ENCODE results near the gene PLEKHM2. TPM values are rescaled to one million over a fixed set of nuclear protein-coding genes. Genes with fewer than 3 reads are reported as not detected.

PLEKHM2 gene
- polyA plus RNA-seq, 1 donor from 2014 or later: 40.1 TPM

DNA sequence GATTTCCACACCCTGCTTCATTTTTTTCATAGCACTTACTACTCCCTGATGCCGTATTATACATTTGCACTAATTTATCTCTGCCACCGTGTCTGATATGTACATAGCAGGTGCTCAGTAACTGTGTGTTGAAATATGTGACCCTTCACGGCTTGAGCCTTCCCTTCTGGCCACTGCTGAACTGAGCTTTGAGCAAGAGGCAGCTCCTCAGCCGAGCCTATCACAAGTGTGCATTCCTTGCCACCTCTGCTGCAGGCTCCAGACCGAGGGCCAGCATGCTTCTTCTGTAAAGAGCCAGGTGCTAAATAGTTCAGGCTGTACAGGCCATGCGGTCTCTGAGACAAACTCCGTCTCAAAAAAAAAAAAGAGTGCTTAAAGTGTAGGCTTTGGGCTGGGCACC is 22.6 kb downstream of the PLEKHM2 start:
- Histone ChIP-seq H3K9me2 (ENCODE audit: insufficient read depth, low read length) (no peaks in the 10 kb centered on the region), H3K79me2 (replicated peaks; ENCODE audit: insufficient read depth, low read length) (no peaks in the 10 kb centered on the region), H3K4me2 (ENCODE audit: low read length) (no peak overlapping the region), H3K36me3 (ENCODE audit: insufficient read depth, low read length) (no peaks in the 10 kb centered on the region), H2AFZ (ENCODE audit: low read depth, low read length) (no peak overlapping the region), H3K4me3 (ENCODE audit: low read length) (no peak overlapping the region), H3F3A (ENCODE audit: insufficient read depth, low read length, poor library complexity, severe bottlenecking) (no peaks in the 10 kb centered on the region), H3K27me3 (ENCODE audit: insufficient read depth, low read depth, low read length) (no peaks in the 10 kb centered on the region), H4K20me1 (ENCODE audit: insufficient read depth) (no peaks in the 10 kb centered on the region), H3K9me3 (ENCODE audit: low read length) (no peaks in the 10 kb centered on the region), H3K9ac (ENCODE audit: low read length) (no peak overlapping the region), H3K27ac (ENCODE audit: low read length) (no peak overlapping the region)
- no peak for TF ChIP-seq MXI1 (conservative IDR thresholded peaks at IDR 0.05; ENCODE audit: poor library complexity, severe bottlenecking)
- TF ChIP-seq, protein P1, sequence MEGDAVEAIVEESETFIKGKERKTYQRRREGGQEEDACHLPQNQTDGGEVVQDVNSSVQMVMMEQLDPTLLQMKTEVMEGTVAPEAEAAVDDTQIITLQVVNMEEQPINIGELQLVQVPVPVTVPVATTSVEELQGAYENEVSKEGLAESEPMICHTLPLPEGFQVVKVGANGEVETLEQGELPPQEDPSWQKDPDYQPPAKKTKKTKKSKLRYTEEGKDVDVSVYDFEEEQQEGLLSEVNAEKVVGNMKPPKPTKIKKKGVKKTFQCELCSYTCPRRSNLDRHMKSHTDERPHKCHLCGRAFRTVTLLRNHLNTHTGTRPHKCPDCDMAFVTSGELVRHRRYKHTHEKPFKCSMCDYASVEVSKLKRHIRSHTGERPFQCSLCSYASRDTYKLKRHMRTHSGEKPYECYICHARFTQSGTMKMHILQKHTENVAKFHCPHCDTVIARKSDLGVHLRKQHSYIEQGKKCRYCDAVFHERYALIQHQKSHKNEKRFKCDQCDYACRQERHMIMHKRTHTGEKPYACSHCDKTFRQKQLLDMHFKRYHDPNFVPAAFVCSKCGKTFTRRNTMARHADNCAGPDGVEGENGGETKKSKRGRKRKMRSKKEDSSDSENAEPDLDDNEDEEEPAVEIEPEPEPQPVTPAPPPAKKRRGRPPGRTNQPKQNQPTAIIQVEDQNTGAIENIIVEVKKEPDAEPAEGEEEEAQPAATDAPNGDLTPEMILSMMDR (IDR thresholded peaks at IDR 0.05; ENCODE audit: poor library complexity, severe bottlenecking): no peak
- no peak for TF ChIP-seq EP300 (conservative IDR thresholded peaks at IDR 0.05; ENCODE audit: poor library complexity, severe bottlenecking)
- TF ChIP-seq, protein P2, sequence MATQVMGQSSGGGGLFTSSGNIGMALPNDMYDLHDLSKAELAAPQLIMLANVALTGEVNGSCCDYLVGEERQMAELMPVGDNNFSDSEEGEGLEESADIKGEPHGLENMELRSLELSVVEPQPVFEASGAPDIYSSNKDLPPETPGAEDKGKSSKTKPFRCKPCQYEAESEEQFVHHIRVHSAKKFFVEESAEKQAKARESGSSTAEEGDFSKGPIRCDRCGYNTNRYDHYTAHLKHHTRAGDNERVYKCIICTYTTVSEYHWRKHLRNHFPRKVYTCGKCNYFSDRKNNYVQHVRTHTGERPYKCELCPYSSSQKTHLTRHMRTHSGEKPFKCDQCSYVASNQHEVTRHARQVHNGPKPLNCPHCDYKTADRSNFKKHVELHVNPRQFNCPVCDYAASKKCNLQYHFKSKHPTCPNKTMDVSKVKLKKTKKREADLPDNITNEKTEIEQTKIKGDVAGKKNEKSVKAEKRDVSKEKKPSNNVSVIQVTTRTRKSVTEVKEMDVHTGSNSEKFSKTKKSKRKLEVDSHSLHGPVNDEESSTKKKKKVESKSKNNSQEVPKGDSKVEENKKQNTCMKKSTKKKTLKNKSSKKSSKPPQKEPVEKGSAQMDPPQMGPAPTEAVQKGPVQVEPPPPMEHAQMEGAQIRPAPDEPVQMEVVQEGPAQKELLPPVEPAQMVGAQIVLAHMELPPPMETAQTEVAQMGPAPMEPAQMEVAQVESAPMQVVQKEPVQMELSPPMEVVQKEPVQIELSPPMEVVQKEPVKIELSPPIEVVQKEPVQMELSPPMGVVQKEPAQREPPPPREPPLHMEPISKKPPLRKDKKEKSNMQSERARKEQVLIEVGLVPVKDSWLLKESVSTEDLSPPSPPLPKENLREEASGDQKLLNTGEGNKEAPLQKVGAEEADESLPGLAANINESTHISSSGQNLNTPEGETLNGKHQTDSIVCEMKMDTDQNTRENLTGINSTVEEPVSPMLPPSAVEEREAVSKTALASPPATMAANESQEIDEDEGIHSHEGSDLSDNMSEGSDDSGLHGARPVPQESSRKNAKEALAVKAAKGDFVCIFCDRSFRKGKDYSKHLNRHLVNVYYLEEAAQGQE (IDR thresholded peaks at IDR 0.05; ENCODE audit: borderline replicate concordance): no peak
- no peak for TF ChIP-seq SMC3 (conservative IDR thresholded peaks at IDR 0.05; ENCODE audit: poor library complexity)
- no peak for TF ChIP-seq RAD21 (conservative IDR thresholded peaks at IDR 0.05)
- no peak for TF ChIP-seq TAF1 (IDR thresholded peaks at IDR 0.05; ENCODE audit: low read depth)
- no peak for TF ChIP-seq POLR2AphosphoS5 (IDR thresholded peaks at IDR 0.05)
- TF ChIP-seq EZH2 (IDR thresholded peaks at IDR 0.05; ENCODE audit: borderline replicate concordance, insufficient read depth, low read length, poor library complexity, severe bottlenecking): no peak

DNA sequence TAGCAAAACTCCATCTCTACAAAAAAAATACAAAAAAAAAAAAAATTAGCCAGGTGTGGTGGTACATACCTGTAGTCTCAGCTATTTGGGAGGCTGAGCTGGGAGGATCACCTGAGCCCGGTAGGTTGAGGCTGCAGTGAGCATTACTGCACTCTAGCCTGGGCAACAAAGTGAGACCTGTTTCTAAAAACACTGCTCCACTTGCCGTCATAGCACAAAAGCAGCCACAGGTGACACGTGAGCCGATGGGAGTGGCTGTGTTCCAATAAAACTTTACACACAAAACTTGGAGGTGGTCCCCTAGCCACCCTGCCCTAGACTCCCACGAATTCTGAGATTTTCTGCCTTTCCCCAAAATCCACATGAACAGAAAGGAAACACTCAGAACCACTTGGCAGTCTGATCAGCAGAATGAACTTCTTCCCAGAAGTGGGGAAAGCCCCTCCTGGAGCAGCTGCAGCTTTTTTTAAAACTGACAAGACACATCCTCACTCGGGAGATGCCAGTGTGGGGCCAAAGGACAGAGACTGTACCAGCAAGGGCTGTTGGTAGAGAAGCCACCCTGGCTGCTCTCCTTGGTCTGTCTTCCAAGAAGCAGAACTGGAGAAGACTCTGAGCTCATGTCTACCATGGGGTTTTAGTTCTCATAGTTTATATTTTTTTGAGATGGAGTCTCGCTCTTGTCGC is 23.3 kb downstream of the PLEKHM2 start:
- no peak overlapping the region for H3K4me3 ChIP-seq (ENCODE audit: low read length)
- H3K9ac ChIP-seq (ENCODE audit: low read length): no peak overlapping the region
- no peaks in the 10 kb centered on the region for H4K20me1 ChIP-seq (ENCODE audit: insufficient read depth)
- H3K27ac ChIP-seq (ENCODE audit: low read length): no peak overlapping the region
- no peaks in the 10 kb centered on the region for H3K9me2 ChIP-seq (ENCODE audit: insufficient read depth, low read length)
- TF ChIP-seq, protein P1 (IDR thresholded peaks at IDR 0.05; ENCODE audit: poor library complexity, severe bottlenecking): no peak
- TF ChIP-seq RAD21 (conservative IDR thresholded peaks at IDR 0.05): no peak
- no peak for TF ChIP-seq EP300 (conservative IDR thresholded peaks at IDR 0.05; ENCODE audit: poor library complexity, severe bottlenecking)
- TF ChIP-seq POLR2AphosphoS5 (IDR thresholded peaks at IDR 0.05): no peak
- TF ChIP-seq SMC3 (conservative IDR thresholded peaks at IDR 0.05; ENCODE audit: poor library complexity): no peak
- TF ChIP-seq EZH2 (IDR thresholded peaks at IDR 0.05; ENCODE audit: borderline replicate concordance, insufficient read depth, low read length, poor library complexity, severe bottlenecking): no peak
- TF ChIP-seq TAF1 (IDR thresholded peaks at IDR 0.05; ENCODE audit: low read depth): no peak
- TF ChIP-seq MXI1 (conservative IDR thresholded peaks at IDR 0.05; ENCODE audit: poor library complexity, severe bottlenecking): no peak
- TF ChIP-seq, protein P2 (IDR thresholded peaks at IDR 0.05; ENCODE audit: borderline replicate concordance): no peak
- H3K9me3 ChIP-seq (ENCODE audit: low read length): no peaks in the 10 kb centered on the region
- no peaks in the 10 kb centered on the region for H3K36me3 ChIP-seq (ENCODE audit: insufficient read depth, low read length)
- H3F3A ChIP-seq (ENCODE audit: insufficient read depth, low read length, poor library complexity, severe bottlenecking): no peaks in the 10 kb centered on the region
- no peaks in the 10 kb centered on the region for H3K79me2 ChIP-seq (replicated peaks; ENCODE audit: insufficient read depth, low read length)
- no peaks in the 10 kb centered on the region for H3K27me3 ChIP-seq (ENCODE audit: insufficient read depth, low read depth, low read length)
- no peak overlapping the region for H2AFZ ChIP-seq (ENCODE audit: low read depth, low read length)
- no peak overlapping the region for H3K4me2 ChIP-seq (ENCODE audit: low read length)
